Lower lobe of right lung (tissue), 2 donors: ENCODE results near the gene RNF10. TPM values are rescaled to one million over a fixed set of nuclear protein-coding genes. Genes with fewer than 3 reads are reported as not detected.
"Not testable (repeated sequence)": the region's sequence is repeated elsewhere in the genome, so short reads cannot be mapped to it uniquely, and the experiment has no call there.

Experiments
- ATAC-seq, 2 donors: fragments of 200-7000 bp; cut with Tn5 transposase; one replicate each; pipeline ENCODE4 v1.9.1; 2020 to 2022; ENCODE audit warnings: mild to moderate bottlenecking in 2 of 2, moderate library complexity in 2 of 2
- DNase-seq: peaks from one replicate; pipeline ENCODE4 v3.0.0-alpha.2; 2020
- H3K27ac ChIP-seq: fragments of 200-600 bp; one replicate; pipeline ENCODE4 v1.8.0; 2022
- H3K27me3 ChIP-seq: fragments of 200-600 bp; one replicate; pipeline ENCODE4 v1.8.0; 2022; ENCODE audit warnings: low read depth
- H3K36me3 ChIP-seq: fragments of 200-600 bp; one replicate; pipeline ENCODE4 v1.8.0; 2022; ENCODE audit warnings: mild to moderate bottlenecking
- H3K4me1 ChIP-seq: fragments of 200-600 bp; one replicate; pipeline ENCODE4 v1.8.0; 2022
- H3K4me3 ChIP-seq: fragments of 200-600 bp; one replicate; pipeline ENCODE4 v1.8.0; 2022; ENCODE audit warnings: mild to moderate bottlenecking
- H3K9me3 ChIP-seq: fragments of 200-600 bp; one replicate; pipeline ENCODE4 v1.8.0; 2022
- CTCF ChIP-seq: fragments of 200-600 bp; IDR thresholded peaks from one replicate; pipeline ENCODE4 v1.8.0; 2022; ENCODE audit warnings: antibody characterized with exemption, mild to moderate bottlenecking
- intact Hi-C: fragments of 100-400 bp; cut with DNase I; formaldehyde crosslinking; loops from one replicate; pipeline ENCODE4 v1.11.0; 2022
- total RNA-seq: library from RNA; stranded (reverse); fragmentation: NEBNext Ultra II Directional; extraction: Animal tissue kit (Norgen Biotek cat#: 25700); gene quantifications from one replicate; pipeline ENCODE4 v1.2.1, GENCODE V29; 2021
- donor health status: DM: no; HTN: yes; CAD: no; lungs with severe emphysema.

Gene RNF10
- total RNA-seq, 1 donor from 2014 or later, result 175 TPM

- Histone ChIP-seq H3K9me3 (no peaks in the 10 kb centered on the region), H3K4me3 (no peak overlapping the region), H3K4me1 (no peaks in the 10 kb centered on the region), H3K27me3 (no peaks in the 10 kb centered on the region), H3K36me3 (no peaks in the 10 kb centered on the region), H3K27ac (no peak overlapping the region)
- TF ChIP-seq CTCF, result no peak
- ATAC-seq (no peak), DNase-seq (no peak)
- intact Hi-C loops, result no loop called here
Measured at GRCh38 chr12:120592121-120593049, 58.2 kb downstream of the RNF10 start.

- H3K4me1 ChIP-seq, result no peaks in the 10 kb centered on the region
- no peak for DNase-seq
- ATAC-seq, result no peak
- intact Hi-C loops, result no loop called here
- no peak overlapping the region for H3K4me3 ChIP-seq
- no peak for TF ChIP-seq CTCF
- H3K27ac ChIP-seq, result no peak overlapping the region
- peaks cover 4% of the 10 kb centered on the region for H3K27me3 ChIP-seq
- H3K9me3 ChIP-seq, result no peaks in the 10 kb centered on the region
- no peaks in the 10 kb centered on the region for H3K36me3 ChIP-seq
Measured at GRCh38 chr12:120596901-120597300, 62.7 kb downstream of the RNF10 start.

- no peak overlapping the region for H3K27ac ChIP-seq
- ATAC-seq, result no peak
- no peaks in the 10 kb centered on the region for H3K9me3 ChIP-seq
- H3K36me3 ChIP-seq, result no peaks in the 10 kb centered on the region
- no peak for DNase-seq
- no peak overlapping the region for H3K4me3 ChIP-seq
- H3K4me1 ChIP-seq, result no peaks in the 10 kb centered on the region
- TF ChIP-seq CTCF, result no peak
- H3K27me3 ChIP-seq, result peaks cover 4% of the 10 kb centered on the region
- intact Hi-C loops, result no loop called here
Measured at GRCh38 chr12:120597861-120598260, 63.7 kb downstream of the RNF10 start.

GRCh38 chr12:120598674-120599463 is 64.7 kb downstream of the RNF10 start:
- H3K4me1 ChIP-seq, result no peaks in the 10 kb centered on the region
- intact Hi-C loops, result no loop called here
- no peaks in the 10 kb centered on the region for H3K9me3 ChIP-seq
- no peaks in the 10 kb centered on the region for H3K36me3 ChIP-seq
- peaks cover 4% of the 10 kb centered on the region for H3K27me3 ChIP-seq
- DNase-seq (peak; percentile 49), ATAC-seq (peak; percentile 48 to 71)
- H3K4me3 ChIP-seq, result no peak overlapping the region
- no peak for TF ChIP-seq CTCF
- no peak overlapping the region for H3K27ac ChIP-seq

GRCh38 chr12:120599672-120600552 is 65.8 kb downstream of the RNF10 start:
- H3K4me3 ChIP-seq, result no peak overlapping the region
- TF ChIP-seq CTCF, result no peak
- no peaks in the 10 kb centered on the region for H3K4me1 ChIP-seq
- no peak for ATAC-seq
- peaks cover 4% of the 10 kb centered on the region for H3K27me3 ChIP-seq
- H3K36me3 ChIP-seq, result no peaks in the 10 kb centered on the region
- DNase-seq, result no peak
- intact Hi-C loops, result no loop called here
- H3K27ac ChIP-seq, result no peak overlapping the region
- H3K9me3 ChIP-seq, result no peaks in the 10 kb centered on the region

GRCh38 chr12:120602416-120602815 is 68.3 kb downstream of the RNF10 start:
- H3K4me1 ChIP-seq, H3K27ac ChIP-seq, H3K27me3 ChIP-seq, H3K4me3 ChIP-seq, H3K36me3 ChIP-seq, H3K9me3 ChIP-seq, intact Hi-C loops: not testable (repeated sequence)
- ATAC-seq (peak; percentile 65), DNase-seq (peak; percentile 69)
